ENCODE data around the gene NDUFAB1. TPM values are rescaled to one million over a fixed set of nuclear protein-coding genes. Genes with fewer than 3 reads are reported as not detected.

Gene NDUFAB1
- total RNA-seq, 4 donors from 2014 or later: 29.0 to 88.9 (median 73.4) TPM

DNA sequence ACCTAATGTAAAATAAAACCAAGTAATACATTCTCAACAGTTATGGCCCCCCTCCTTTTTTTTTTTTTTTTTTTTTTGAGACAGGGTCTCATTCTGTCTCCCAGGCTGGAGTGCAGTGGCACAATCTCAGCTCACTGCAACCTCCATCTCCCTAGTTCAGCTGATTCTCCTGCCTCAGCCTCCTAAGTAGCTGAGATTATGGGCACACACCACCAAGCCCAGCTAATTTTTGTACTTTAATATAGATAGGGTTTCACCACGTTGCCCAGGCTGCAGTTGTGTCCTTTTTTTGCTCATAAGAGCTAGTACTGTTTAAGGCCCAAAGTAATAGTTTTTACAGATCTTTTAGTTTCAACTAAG, 57.2 kb downstream of the NDUFAB1 start:
- Histone ChIP-seq H3K4me1 (no peaks in the 10 kb centered on the region), H3K4me3 (no peak overlapping the region), H3K27me3 (no peaks in the 10 kb centered on the region), H3K27ac (no peak overlapping the region), H3K36me3 (peaks cover 62% of the 10 kb centered on the region), H3K9me3 (no peaks in the 10 kb centered on the region)
- TF ChIP-seq EP300 (IDR thresholded peaks at IDR 0.05) (no peak), POLR2A (IDR thresholded peaks at IDR 0.05) (no peak), POLR2AphosphoS5 (IDR thresholded peaks at IDR 0.05) (no peak)
- TF ChIP-seq, protein P1, sequence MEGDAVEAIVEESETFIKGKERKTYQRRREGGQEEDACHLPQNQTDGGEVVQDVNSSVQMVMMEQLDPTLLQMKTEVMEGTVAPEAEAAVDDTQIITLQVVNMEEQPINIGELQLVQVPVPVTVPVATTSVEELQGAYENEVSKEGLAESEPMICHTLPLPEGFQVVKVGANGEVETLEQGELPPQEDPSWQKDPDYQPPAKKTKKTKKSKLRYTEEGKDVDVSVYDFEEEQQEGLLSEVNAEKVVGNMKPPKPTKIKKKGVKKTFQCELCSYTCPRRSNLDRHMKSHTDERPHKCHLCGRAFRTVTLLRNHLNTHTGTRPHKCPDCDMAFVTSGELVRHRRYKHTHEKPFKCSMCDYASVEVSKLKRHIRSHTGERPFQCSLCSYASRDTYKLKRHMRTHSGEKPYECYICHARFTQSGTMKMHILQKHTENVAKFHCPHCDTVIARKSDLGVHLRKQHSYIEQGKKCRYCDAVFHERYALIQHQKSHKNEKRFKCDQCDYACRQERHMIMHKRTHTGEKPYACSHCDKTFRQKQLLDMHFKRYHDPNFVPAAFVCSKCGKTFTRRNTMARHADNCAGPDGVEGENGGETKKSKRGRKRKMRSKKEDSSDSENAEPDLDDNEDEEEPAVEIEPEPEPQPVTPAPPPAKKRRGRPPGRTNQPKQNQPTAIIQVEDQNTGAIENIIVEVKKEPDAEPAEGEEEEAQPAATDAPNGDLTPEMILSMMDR (IDR thresholded peaks at IDR 0.05): no peak
- no peak for DNase-seq (ENCODE audit: low spot score in 2 of 2)
- WGBS: 94% methylated on average over 1 of the region's 1 CpG

DNA sequence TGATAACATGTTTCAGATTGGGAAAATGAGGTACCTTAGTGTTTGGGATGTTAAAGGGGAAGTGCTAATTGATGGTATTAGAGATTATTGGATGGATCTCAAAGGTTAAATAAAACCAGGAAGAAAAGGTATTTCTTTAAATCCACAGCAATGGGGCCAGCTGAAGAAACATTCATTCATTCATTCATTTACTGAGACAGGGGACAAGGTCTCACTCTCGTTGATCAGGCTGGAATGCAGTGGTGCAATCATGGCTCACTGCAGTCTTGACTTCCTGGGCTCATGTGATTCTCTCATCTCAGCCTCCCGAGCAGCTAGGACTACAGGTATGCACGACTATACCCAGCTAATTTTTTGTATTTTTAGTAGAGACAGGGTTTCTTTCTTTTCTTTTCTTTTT, 58.7 kb downstream of the NDUFAB1 start:
- no peak for TF ChIP-seq POLR2A (IDR thresholded peaks at IDR 0.05)
- TF ChIP-seq POLR2AphosphoS5 (IDR thresholded peaks at IDR 0.05): no peak
- no peak for TF ChIP-seq EP300 (IDR thresholded peaks at IDR 0.05)
- TF ChIP-seq, protein P1 (IDR thresholded peaks at IDR 0.05): no peak
- no peak overlapping the region for H3K27ac ChIP-seq
- no peaks in the 10 kb centered on the region for H3K27me3 ChIP-seq
- peaks cover 64% of the 10 kb centered on the region for H3K36me3 ChIP-seq
- H3K4me1 ChIP-seq: no peaks in the 10 kb centered on the region
- no peak overlapping the region for H3K4me3 ChIP-seq
- 84% methylated on average over 3 of the region's 3 CpGs for WGBS
- DNase-seq (ENCODE audit: low spot score in 2 of 2): no peak
- no peaks in the 10 kb centered on the region for H3K9me3 ChIP-seq

DNA sequence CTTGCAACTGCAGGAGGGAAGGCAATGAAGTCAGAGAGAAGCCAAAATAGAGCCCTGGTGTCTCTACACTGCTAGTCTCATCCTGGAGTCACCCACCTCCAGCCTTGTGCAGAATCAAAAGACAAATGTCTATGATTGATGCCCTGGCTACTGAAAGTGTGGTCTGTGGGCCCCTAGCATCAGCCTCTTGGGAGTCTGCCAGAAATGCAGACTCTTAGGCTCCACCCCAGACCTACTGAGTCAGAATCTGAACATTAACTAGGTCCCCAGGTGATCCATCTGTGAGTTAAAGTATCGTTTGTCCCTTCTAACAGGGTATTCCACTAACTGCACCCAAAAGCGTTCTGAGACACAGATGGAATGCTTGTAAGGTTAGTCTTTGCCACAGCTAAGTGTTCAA, 60.2 kb downstream of the NDUFAB1 start:
- H3K4me3 ChIP-seq: no peak overlapping the region
- H3K27ac ChIP-seq: no peak overlapping the region
- DNase-seq (ENCODE audit: low spot score in 2 of 2): no peak
- 75% methylated on average over 2 of the region's 2 CpGs for WGBS
- no peaks in the 10 kb centered on the region for H3K27me3 ChIP-seq
- no peaks in the 10 kb centered on the region for H3K9me3 ChIP-seq
- H3K36me3 ChIP-seq: peaks cover 69% of the 10 kb centered on the region
- TF ChIP-seq POLR2A (IDR thresholded peaks at IDR 0.05) (no peak), EP300 (IDR thresholded peaks at IDR 0.05) (no peak)
- TF ChIP-seq, protein P1 (IDR thresholded peaks at IDR 0.05): no peak
- no peaks in the 10 kb centered on the region for H3K4me1 ChIP-seq

DNA sequence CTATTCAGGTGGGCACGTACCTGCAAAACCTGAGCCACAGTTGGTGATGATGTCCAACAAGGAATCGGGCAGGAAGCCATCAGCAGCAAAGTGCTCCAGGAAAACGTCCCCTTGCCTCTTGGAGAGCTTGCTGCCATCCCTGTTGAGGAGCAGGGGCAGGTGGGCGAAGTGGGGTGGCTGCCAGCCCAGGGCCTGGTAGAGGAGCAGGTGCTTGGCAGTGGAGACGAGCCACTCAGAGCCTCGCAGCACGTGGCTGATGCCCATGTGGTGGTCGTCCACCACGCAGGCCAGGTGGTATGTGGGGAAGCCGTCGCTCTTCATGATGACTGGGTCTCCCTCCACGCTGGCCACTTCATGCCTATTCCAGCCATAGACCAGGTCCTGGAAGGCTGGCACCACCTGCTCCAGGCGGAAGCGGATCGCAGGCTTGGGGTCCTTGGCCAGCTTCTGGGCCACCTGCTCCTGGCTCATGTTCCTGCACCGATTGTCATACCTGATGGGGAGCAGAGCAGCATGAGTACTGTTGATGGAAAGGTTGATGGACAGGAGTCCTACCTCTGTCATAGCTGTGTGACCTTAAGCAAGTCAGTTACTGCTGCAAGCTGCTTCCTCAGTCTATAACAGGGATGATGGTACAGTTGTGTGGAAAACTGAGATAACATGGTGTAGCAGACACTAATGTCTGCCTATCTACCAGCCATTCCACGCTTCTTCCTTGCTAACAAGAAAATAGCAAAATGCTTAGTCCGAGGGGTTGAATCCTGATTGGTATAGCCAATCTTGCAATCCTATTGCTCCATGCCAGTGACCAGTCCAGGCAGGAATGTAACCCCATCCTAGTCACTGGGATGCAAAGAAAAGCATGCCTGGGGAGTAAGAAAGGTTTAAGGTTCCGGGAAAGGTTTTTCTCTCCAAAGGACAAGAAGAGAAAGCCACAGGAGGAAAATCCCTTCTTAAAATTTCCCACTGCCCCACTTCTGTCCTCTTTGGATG, 61.0 kb downstream of the NDUFAB1 start:
- no peaks in the 10 kb centered on the region for H3K9me3 ChIP-seq
- no peaks in the 10 kb centered on the region for H3K27me3 ChIP-seq
- H3K4me3 ChIP-seq: no peak overlapping the region
- WGBS: 90% methylated on average over 10 of the region's 19 CpGs
- no peak overlapping the region for H3K27ac ChIP-seq
- TF ChIP-seq POLR2AphosphoS5 (IDR thresholded peaks at IDR 0.05) (no peak), POLR2A (IDR thresholded peaks at IDR 0.05) (no peak), EP300 (IDR thresholded peaks at IDR 0.05) (no peak)
- TF ChIP-seq, protein P1 (IDR thresholded peaks at IDR 0.05): no peak
- H3K36me3 ChIP-seq: peaks cover 61% of the 10 kb centered on the region
- no peak for DNase-seq (ENCODE audit: low spot score in 2 of 2)
- no peaks in the 10 kb centered on the region for H3K4me1 ChIP-seq

DNA sequence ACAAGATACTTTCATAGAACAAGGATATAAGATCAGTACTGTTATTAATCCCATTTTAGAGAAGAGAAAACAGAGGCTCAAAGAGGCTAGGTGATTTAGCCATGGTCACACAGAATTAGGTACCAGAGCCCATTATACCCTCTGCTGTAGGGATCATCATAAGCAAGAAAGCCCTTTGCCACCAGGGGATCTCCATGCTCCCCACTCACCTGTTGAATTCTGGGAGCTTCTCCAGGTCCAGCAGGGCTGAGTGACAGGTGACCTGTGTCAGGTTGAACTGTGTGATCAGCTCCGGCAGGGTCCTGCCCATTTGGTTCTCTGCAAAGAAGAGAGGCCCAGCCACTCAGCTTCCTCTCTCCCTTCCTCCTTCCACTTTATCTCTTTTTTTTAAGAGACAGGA, 63.7 kb downstream of the NDUFAB1 start:
- H3K36me3 ChIP-seq: peaks cover 74% of the 10 kb centered on the region

More for the DNA sequence above, 63.7 kb downstream of the NDUFAB1 start:
- WGBS: 100% methylated on average over 1 of the region's 1 CpG
- Histone ChIP-seq H3K4me1 (no peaks in the 10 kb centered on the region), H3K27ac (no peak overlapping the region), H3K4me3 (no peak overlapping the region), H3K27me3 (no peaks in the 10 kb centered on the region), H3K9me3 (no peaks in the 10 kb centered on the region)
- TF ChIP-seq EP300 (IDR thresholded peaks at IDR 0.05): no peak
- no peak for TF ChIP-seq POLR2A (IDR thresholded peaks at IDR 0.05)
- no peak for DNase-seq (ENCODE audit: low spot score in 2 of 2)

Other genes with a start within 250 kb of the NDUFAB1 start
- gene COG7, start 143.1 kb downstream of the NDUFAB1 start, total RNA-seq: 10 to 100 TPM; 16.3 to 73.7 (median 24.6) TPM
- gene GGA2, start 85.8 kb downstream of the NDUFAB1 start, total RNA-seq: 100 to 1,000 TPM in 1 of 4 donors, 10 to 100 TPM in 3; 44.1 to 117 (median 53.4) TPM
- 10 to 100 TPM; 24.1 to 37.2 (median 36.6) TPM for gene EARS2, start 39.0 kb downstream of the NDUFAB1 start, total RNA-seq
- gene UBFD1, start 38.6 kb downstream of the NDUFAB1 start, total RNA-seq: 10 to 100 TPM; 26.5 to 48.1 (median 39.4) TPM
- 10 to 100 TPM; 11.8 to 16.8 (median 15.8) TPM for gene PALB2, start 45.0 kb upstream of the NDUFAB1 start, total RNA-seq
- 10 to 100 TPM; 45.8 to 52.0 (median 48.8) TPM for gene DCTN5, start 45.1 kb upstream of the NDUFAB1 start, total RNA-seq
- gene PLK1, start 82.6 kb upstream of the NDUFAB1 start, total RNA-seq: 1 to 10 TPM; 4.6 to 8.3 (median 6.5) TPM
- gene ERN2, start 116.9 kb upstream of the NDUFAB1 start, total RNA-seq: 1 to 10 TPM in 1 of 4 donors, under 1 TPM in 3; 0.32 to 2.8 (median 0.79) TPM
- 100 to 1,000 TPM in 2 of 4 donors, 10 to 100 TPM in 2; 60.3 to 102 (median 99.6) TPM for gene CHP2, start 158.7 kb upstream of the NDUFAB1 start, total RNA-seq
- gene PRKCB, start 239.7 kb upstream of the NDUFAB1 start, total RNA-seq: 10 to 100 TPM in 2 of 4 donors, 1 to 10 TPM in 2; 7.7 to 40.0 (median 12.2) TPM